NCI-H446 treated with DMSO at 0.1 percent for 48 hours (cell line): ENCODE data around the gene ZNF618.

Experiments used
- DNase-seq: peaks from one replicate; lab custom pipeline; 2025; lab: John Stamatoyannopoulos, UW

The ZNF618 gene, protein sequence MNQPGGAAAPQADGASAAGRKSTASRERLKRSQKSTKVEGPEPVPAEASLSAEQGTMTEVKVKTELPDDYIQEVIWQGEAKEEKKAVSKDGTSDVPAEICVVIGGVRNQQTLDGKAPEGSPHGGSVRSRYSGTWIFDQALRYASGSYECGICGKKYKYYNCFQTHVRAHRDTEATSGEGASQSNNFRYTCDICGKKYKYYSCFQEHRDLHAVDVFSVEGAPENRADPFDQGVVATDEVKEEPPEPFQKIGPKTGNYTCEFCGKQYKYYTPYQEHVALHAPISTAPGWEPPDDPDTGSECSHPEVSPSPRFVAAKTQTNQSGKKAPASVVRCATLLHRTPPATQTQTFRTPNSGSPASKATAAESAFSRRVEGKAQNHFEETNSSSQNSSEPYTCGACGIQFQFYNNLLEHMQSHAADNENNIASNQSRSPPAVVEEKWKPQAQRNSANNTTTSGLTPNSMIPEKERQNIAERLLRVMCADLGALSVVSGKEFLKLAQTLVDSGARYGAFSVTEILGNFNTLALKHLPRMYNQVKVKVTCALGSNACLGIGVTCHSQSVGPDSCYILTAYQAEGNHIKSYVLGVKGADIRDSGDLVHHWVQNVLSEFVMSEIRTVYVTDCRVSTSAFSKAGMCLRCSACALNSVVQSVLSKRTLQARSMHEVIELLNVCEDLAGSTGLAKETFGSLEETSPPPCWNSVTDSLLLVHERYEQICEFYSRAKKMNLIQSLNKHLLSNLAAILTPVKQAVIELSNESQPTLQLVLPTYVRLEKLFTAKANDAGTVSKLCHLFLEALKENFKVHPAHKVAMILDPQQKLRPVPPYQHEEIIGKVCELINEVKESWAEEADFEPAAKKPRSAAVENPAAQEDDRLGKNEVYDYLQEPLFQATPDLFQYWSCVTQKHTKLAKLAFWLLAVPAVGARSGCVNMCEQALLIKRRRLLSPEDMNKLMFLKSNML

GRCh38 chr9:113876151-113876992 lies at the start of gene ZNF618:
ZNF618 (plus strand) TSS chr9:113876309; CDS start chr9:113876381, 72 bp downstream.
- no peak for DNase-seq

DNA sequence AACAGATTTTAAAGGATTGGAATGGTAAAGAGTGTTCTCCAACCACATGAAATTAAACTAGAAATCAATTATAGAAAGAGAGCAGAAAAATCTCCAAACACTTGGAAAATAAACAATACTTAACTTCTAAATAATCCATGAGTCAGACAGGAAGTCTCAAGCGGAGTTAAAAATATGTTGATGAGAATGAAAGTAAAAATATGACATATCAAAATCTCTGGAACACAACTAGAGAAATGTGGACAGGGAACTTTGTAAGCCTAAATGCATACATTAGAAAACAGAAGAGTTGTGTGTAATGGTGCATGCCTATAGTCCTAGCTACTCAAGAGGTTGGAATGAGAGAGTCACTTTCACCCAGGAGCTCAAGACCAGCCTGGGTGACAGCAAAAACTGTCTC lies 47.9 kb upstream of the ZNF618 start:
- DNase-seq, result no peak

DNA sequence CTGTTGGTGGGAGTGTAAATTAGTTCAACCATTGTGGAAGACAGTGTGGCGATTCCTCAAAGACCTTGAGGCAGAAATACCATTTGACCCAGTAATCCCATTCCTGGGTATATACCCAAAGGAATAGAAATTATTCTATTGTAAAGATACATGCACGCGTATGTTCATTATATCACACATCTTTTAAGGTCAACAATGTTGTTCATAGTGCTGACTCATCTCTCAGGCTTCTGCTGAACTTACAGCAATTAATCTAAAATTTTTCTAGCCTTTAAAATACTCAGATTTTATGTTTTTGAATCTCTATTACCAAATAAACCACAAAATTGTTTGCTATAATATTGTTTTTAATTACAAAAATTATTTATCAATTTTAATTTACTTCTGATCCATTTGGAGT lies 38.8 kb upstream of the ZNF618 start:
- DNase-seq, result no peak

DNA sequence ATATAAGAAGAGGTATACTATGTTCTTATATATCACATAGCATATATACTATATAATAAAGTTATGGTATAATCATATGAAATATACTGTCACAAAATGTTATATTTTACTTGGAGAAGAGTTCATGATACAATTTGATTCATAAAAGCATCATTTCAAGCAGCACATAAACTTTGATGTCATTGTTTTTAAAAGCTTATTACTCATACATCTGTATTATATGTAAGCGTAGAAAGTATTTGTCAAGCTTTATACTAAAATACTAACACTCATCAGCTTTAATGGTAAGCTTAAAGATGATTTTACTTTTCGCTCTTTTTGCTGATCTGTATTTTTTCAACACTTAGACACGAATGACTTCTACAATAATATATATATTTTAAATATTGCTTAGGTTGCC lies 34.0 kb upstream of the ZNF618 start:
- DNase-seq, result no peak

GRCh38 chr9:113844466-113844865 lies 31.6 kb upstream of the ZNF618 start:
- DNase-seq, result no peak

- no peak for DNase-seq
Measured at GRCh38 chr9:113851359-113851758, 24.8 kb upstream of the ZNF618 start.

DNA sequence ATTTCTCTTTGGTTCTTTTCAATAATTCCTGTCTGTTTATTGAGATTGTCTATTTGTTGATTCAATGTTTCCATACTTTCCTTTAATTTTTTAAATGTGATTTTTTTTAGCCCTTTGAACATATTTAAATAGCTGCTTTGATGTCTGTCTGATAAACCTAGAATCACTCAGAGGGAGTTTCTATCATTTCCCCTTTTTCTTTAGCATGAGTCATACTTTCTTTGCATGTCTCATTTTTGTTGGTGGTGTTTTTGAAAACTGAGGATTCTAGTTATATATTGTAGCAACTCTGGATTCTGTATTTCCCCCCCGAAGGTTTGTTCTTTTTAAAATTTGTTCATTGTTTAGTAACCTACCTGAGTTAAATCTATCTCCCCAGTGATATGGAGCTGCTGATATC lies 24.2 kb upstream of the ZNF618 start:
- no peak for DNase-seq

GRCh38 chr9:113853333-113853732 lies 22.8 kb upstream of the ZNF618 start:
- DNase-seq, result no peak

DNA sequence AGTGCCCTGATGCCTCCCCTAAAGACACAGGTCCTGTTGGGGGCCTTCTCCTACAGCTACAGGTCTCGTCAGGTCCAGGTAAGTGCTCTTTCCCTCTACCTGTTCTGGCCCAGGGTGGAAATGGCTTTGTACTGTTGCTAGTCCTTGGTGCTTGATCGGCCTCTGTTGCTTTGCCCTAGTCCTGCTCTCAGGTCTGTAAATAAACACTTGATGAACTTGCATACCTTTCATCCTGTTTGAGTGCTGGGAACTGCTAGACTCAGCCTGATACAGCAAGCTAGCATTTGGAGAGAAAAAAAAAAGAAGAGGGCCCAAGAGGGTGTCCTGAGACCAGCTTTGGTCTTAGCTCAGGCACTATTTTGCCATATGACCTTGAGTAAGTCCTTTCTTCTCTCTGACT lies 21.8 kb upstream of the ZNF618 start:
- no peak for DNase-seq

GRCh38 chr9:113857875-113858274 lies 18.2 kb upstream of the ZNF618 start:
- no peak for DNase-seq

DNA sequence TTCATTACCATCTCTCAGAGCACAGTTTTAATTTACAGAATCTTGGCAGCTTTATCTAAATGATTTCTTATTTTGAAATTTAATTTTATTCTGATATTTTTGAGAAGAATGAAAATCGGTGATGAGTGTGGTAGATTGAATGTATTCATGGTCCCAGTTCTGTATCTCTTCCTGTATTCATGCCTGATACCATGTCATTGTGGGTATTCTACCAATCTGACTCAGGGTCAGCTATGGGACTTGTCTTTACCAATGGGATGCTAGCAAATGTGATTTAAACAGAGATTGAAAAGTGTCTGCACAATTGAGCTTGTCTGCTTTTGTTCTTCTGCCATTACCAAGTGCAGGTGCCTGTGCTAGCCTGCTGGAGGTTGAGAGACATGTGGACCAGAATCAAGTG lies 17.8 kb upstream of the ZNF618 start:
- DNase-seq, result no peak

DNA sequence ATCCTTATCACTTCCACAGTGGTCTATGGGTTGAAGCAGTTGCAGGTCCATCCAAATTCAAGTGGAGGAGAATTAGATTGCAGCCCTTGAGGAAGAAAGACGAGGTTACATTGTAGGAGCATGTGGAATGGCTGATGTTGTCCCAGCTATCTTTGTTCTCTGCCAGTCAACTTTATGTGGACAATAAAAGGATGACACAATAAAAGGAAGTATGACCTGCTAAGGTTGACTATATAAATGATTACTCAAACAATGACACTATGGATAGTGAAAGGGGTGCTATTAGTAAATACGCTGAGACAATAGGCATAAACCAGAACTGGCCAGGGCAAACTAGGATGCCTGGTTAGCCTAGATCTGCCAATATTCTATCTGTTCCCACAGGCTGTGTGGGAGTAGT lies 12.8 kb upstream of the ZNF618 start:
- DNase-seq, result no peak

DNA sequence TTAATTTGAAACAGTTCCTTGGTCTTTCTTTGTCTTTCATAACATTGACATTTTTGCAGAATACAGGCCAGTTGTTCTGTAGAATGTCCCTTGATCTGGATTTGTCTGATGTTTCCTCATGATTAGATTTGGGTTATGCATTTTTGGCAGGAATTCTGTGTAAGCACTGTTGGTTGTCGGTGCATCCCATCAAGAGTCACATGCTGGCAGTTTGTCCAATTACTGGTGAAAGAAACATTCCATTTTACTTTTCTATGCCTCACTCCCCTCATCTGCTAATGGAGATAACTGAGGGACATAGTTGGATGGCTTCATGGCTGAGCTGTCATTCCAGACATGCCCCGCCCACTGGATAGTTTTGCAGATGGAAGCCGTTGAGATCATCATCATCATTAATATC lies 7.6 kb upstream of the ZNF618 start:
- no peak for DNase-seq

DNA sequence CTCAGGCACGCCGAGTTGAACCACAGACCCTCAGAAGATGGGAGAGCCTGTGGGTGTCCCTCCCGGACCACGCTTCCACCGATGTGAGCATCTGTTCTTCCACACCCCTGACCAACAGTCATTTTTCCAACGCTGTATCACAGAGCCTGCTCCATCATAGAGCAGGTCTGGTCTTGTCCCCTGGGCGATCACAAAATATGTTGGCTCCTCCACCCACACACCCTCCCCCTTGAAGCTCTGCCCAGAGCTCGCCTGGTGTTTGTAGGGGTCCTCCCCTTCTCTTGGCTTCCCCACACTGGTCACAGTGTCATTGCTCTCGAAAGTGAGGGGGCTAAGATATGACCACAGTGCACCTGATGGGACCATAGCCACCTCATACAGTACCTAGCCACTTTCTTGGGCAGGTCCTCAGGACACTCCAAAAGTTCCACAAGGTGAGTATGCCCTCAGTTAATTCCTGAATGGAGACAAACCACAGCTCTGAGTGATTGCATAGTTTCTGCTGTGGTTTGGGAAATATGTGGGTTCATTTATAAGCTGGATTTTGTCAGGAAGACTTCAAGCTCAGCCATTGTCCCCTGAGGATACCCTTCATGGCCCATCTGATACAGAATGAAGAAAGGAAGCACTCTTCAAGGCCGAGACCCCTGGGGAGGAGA lies 3.5 kb upstream of the ZNF618 start:
- DNase-seq, result no peak

GRCh38 chr9:113873446-113873845 lies 2.7 kb upstream of the ZNF618 start:
- DNase-seq, result no peak

DNA sequence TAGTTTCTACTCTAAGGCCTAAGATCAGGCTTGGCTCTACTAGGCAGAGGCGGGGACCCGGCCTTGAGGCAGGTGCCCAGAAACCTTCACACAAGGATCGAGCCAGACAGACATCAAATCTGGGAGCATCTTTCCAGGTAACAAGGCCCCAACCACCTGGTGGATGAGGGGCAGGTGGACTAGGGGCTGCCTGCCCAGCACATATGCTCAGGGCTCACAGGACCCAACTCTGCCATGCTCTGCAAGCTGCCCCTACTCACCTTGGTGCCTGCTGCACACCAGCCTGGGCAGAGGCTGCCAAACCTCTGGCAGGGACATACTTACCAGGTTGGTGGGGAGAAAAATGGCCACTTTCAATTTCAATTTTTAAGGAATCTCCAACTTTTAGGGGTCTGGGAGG lies 2.2 kb upstream of the ZNF618 start:
- no peak for DNase-seq

- no peak for DNase-seq
Measured at GRCh38 chr9:113875459-113876150, 504 bp upstream of the ZNF618 start.

GRCh38 chr9:113876993-113877368 lies 872 bp downstream of the ZNF618 start:
- no peak for DNase-seq

GRCh38 chr9:113879318-113879717 lies 3.2 kb downstream of the ZNF618 start:
- no peak for DNase-seq

- DNase-seq, result no peak
Measured at GRCh38 chr9:113879911-113880310, 3.8 kb downstream of the ZNF618 start.

DNA sequence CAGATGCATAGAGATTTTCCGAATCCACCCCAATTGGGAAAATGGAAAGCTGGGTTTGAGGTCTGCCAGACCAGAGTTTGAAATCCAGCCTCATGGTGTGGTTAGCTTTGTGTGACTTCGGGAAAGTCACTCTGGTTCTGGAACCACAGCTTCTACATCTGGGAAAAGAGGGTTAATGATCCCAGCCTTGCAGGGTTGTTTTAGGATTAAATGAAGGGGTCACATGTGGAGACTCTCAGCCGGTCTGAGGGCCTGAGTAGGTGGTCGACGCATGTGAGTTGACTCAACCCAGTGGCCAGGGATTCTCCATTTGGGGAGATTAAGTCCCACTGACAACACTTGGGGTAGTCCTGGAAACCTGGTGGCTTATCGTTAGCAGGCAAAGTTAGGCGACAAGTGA lies 6.1 kb downstream of the ZNF618 start:
- DNase-seq, result no peak
